Adrenal gland (tissue), 12 donors: ENCODE data around the gene MT1F. TPM values are rescaled to one million over a fixed set of nuclear protein-coding genes. Genes with fewer than 3 reads are reported as not detected.
"Not testable (repeated sequence)": the region's sequence is repeated elsewhere in the genome, so short reads cannot be mapped to it uniquely, and the experiment has no call there.

Experiments
- DNase-seq, 7 donors: peaks; one replicate each; pipeline ENCODE4 v3.0.0-alpha.2; 2019 to 2020
- H3K27ac ChIP-seq, 5 donors: fragments of 200-600 bp; sonication (generic) in 4 of 5; 1 replicate in 3 of 5; 2 replicates in 2 of 5; pipeline versions ENCODE4 v1.5.1 to v1.8.0; 2016 to 2020; ENCODE audit warnings: mild to moderate bottlenecking in 1 of 5
- H3K27me3 ChIP-seq: fragments of 200-600 bp; 2 replicates; pipeline ENCODE4 v1.8.0; 2021
- H3K36me3 ChIP-seq, 2 donors: fragments of 200-600 bp; replicated peaks in 1 of 2; 1 replicate in 1 of 2; 2 replicates in 1 of 2; pipeline versions ENCODE4 v1.5.1 to v1.8.0; 2018 to 2022
- H3K4me1 ChIP-seq, 2 donors: fragments of 200-600 bp; replicated peaks in 1 of 2; 1 replicate in 1 of 2; 2 replicates in 1 of 2; pipeline versions ENCODE4 v1.5.1 to v1.8.0; 2018 to 2021
- H3K4me3 ChIP-seq, 4 donors: fragments of 200-600 bp; sonication (generic) in 3 of 4; one replicate each; pipeline ENCODE4 v1.5.1; 2016 to 2018
- H3K9me3 ChIP-seq, 3 donors: fragments of 200-600 bp; sonication (generic) in 1 of 3; replicated peaks in 1 of 3; 1 replicate in 2 of 3; 2 replicates in 1 of 3; pipeline versions ENCODE4 v1.5.1 to v1.8.0; 2016 to 2021
- CTCF ChIP-seq, 6 experiments: fragments of 450-650 bp in 4 of 6; fragments of 200-600 bp in 2 of 6; sonication (generic) in 1 of 6; IDR thresholded peaks; 1 replicate in 5 of 6; 2 replicates in 1 of 6; pipeline versions ENCODE4 v1.5.1 to v1.8.0; 2016 to 2021; ENCODE audit warnings: antibody characterized with exemption in 6 of 6, mild to moderate bottlenecking in 2 of 6, moderate library complexity in 1 of 6
- POLR2A ChIP-seq, 2 donors: fragments of 450-650 bp; IDR thresholded peaks; one replicate each; pipeline ENCODE4 v1.6.1; 2017; ENCODE audit warnings: antibody characterized with exemption in 2 of 2, mild to moderate bottlenecking in 2 of 2, moderate library complexity in 1 of 2
- WGBS, 4 donors: extraction: QIAGEN DNeasy Blood & Tissue Kit in 2 of 4; methylation state at CpG; one replicate each; pipeline versions ENCODE4 v1.1.5 to v1.1.7; 2013 to 2017; 5-methylcytosine and 5-hydroxymethylcytosine counted together
- intact Hi-C, 2 donors: fragments of 100-400 bp; cut with DNase I; formaldehyde crosslinking; loops; one replicate each; pipeline versions ENCODE4 v1.14.1 to v1.15.0; 2022 to 2023
- polyA plus RNA-seq, 3 donors: library from polyadenylated mRNA; stranded (reverse); fragments of 200-250 nt in 2 of 3; fragments of 350-450 nt in 1 of 3; fragmentation: Illumina TruSeq in 1 of 3; extraction: RNeasy Lipid Tissue Mini Kit (QIAGEN cat#74804) in 1 of 3; gene quantifications; one replicate each; pipeline ENCODE4 v1.2.3, GENCODE V29; 2013 to 2014
- total RNA-seq, 9 donors: library from RNA; depleted of rRNA in 4 of 9; stranded (reverse); fragments of >200 nt in 4 of 9; fragments of 120-200 nt in 1 of 9; fragmentation: NEBNext Ultra II Directional in 1 of 9; extraction: Animal tissue kit (Norgen Biotek cat#: 25700) in 1 of 9; gene quantifications; one replicate each; pipeline versions ENCODE4 v1.1.0 to v1.2.4, GENCODE V29; 2013 to 2023
- donor health status: healthy with polysubstance abuse.
- donor health status: Bipolar disorder and iron deficiency.
- donor health status: DM: yes; HTN: yes; CAD: no.
- donor health status: DM: no; HTN: no; CAD: no.
- donor health status: DM: no; HTN: no; CAD: no.
- donor health status: DM: yes; HTN: yes; CAD: no.

Gene MT1F
- total and polyA plus RNA-seq, 12 donors = 10.8 to 204 (median 44.8) TPM

- peak in 3 of 7 donors; percentile 46 to 67 (median 62) for DNase-seq
- Histone ChIP-seq H3K27me3 (peaks cover 9% of the 10 kb centered on the region), H3K4me1 (peaks cover 0 to 7% of the 10 kb centered on the region in 2 donors), H3K27ac (peak overlapping the region in 1 of 5 donors; percentile 50), H3K9me3 (no peaks in the 10 kb centered on the region), H3K36me3 (no peaks in the 10 kb centered on the region), H3K4me3 (no peak overlapping the region)
- 48 to 73% (median 58%) methylated on average over 1 of the region's 1 CpG for WGBS, 4 donors
- TF ChIP-seq POLR2A (IDR thresholded peaks at IDR 0.05) (no peak), CTCF (IDR thresholded peaks at IDR 0.05) (no peak)
- intact Hi-C loops = no loop called here
Observed at GRCh38 chr16:56664506-56664905, 6.7 kb downstream of the MT1F start.

GRCh38 chr16:56665286-56666261, 7.8 kb downstream of the MT1F start:
- H3K4me3 ChIP-seq, H3K4me1 ChIP-seq, intact Hi-C loops, H3K9me3 ChIP-seq, DNase-seq, H3K36me3 ChIP-seq, H3K27ac ChIP-seq: not testable (repeated sequence)
- 67 to 78% (median 76%) methylated on average over 8 of the region's 8 CpGs for WGBS, 4 donors
- peaks cover 10% of the 10 kb centered on the region for H3K27me3 ChIP-seq

GRCh38 chr16:56667581-56668571, 10.1 kb downstream of the MT1F start, which contains the start of gene MT1G:
Gene MT1G (minus strand): TSS chr16:56668065. CDS start chr16:56667993, 72 bp downstream.
- no peaks in the 10 kb centered on the region for H3K9me3 ChIP-seq
- intact Hi-C loops = no loop called here
- 31 to 62% (median 37%) methylated on average over 7 to 46 of the region's 46 CpGs for WGBS, 4 donors
- peak within 1 kb of the TSS in 1 of 4 donors; percentile 21 for H3K4me3 ChIP-seq
- H3K27me3 ChIP-seq = peaks cover 10% of the 10 kb centered on the region
- H3K4me1 ChIP-seq = peaks cover 0 to 7% of the 10 kb centered on the region in 2 donors
- no peaks in the 10 kb centered on the region for H3K36me3 ChIP-seq
- no peak for TF ChIP-seq CTCF (IDR thresholded peaks at IDR 0.05)
- no peak for TF ChIP-seq POLR2A (IDR thresholded peaks at IDR 0.05)
- DNase-seq = peak in 6 of 7 donors; percentile 49 to 68 (median 58)
- no peak within 1 kb of the TSS for H3K27ac ChIP-seq

GRCh38 chr16:56669005-56669839, 11.5 kb downstream of the MT1F start, which contains the start of gene MT1H:
Gene MT1H (plus strand): TSS chr16:56669814. CDS start chr16:56669885, 71 bp downstream.
- H3K9me3 ChIP-seq = no peaks in the 10 kb centered on the region
- H3K27me3 ChIP-seq = peaks cover 10% of the 10 kb centered on the region
- H3K4me3 ChIP-seq = no peak within 1 kb of the TSS
- no peak within 1 kb of the TSS for H3K27ac ChIP-seq
- intact Hi-C loops = no loop called here
- no peak for DNase-seq
- WGBS, 4 donors = 32 to 55% (median 35%) methylated on average over 17 to 38 of the region's 38 CpGs
- TF ChIP-seq POLR2A (IDR thresholded peaks at IDR 0.05) (no peak), CTCF (IDR thresholded peaks at IDR 0.05) (no peak)
- H3K4me1 ChIP-seq = peaks cover 0 to 7% of the 10 kb centered on the region in 2 donors
- no peaks in the 10 kb centered on the region for H3K36me3 ChIP-seq
